H1 (cell line): ENCODE measurements around the gene LIPG. TPM values are rescaled to one million over a fixed set of nuclear protein-coding genes. Genes with fewer than 3 reads are reported as not detected.

Source experiments
- MAFK ChIP-seq: IDR thresholded peaks from 2 replicates; pipeline ENCODE4 v1.6.1; 2012; ENCODE audit warnings: low read depth, mild to moderate bottlenecking, improper control_type of control experiment, low read length
- RNF2 ChIP-seq: fragments of 200-900, 300-1000 bp; sonication (generic); IDR thresholded peaks from 2 replicates; pipeline ENCODE4 v1.7.1; 2016; ENCODE audit warnings: borderline replicate concordance, low read depth, mild to moderate bottlenecking, antibody characterized with exemption, low read length; ENCODE audit not compliant: poor library complexity, severe bottlenecking; ENCODE audit errors: missing control alignments
- SRF ChIP-seq: IDR thresholded peaks from 2 replicates; pipeline ENCODE4 v1.6.1; 2011; ENCODE audit warnings: mild to moderate bottlenecking, low read depth, low read length, moderate library complexity
- SUZ12 ChIP-seq: fragments of 200-600 bp; sonication (generic); IDR thresholded peaks from 2 replicates; pipeline ENCODE4 v1.6.1; 2012; ENCODE audit warnings: mild to moderate bottlenecking, inconsistent platforms, low read length, moderate library complexity, mixed read lengths
- polyA plus RNA-seq, 7 experiments: library from polyadenylated mRNA; depleted of rRNA in 3 of 7; stranded (reverse) in 5 of 7; unstranded in 2 of 7; fragments of >200 nt in 5 of 7; fragments of 200-250 nt in 2 of 7; gene quantifications; 1 replicate in 5 of 7; 2 replicates in 1 of 7; 4 replicates in 1 of 7; pipeline versions ENCODE4 v1.2.1 to v1.2.3, GENCODE V29; 2011 to 2013; ENCODE audit warnings: missing spikeins in 2 of 7, mixed read lengths in 2 of 7
- total RNA-seq: library from RNA; stranded (reverse); fragmentation: NEBNext Ultra II Directional; extraction: Animal tissue kit (Norgen Biotek cat#: 25700); gene quantifications from 2 replicates; pipeline ENCODE4 v1.2.1, GENCODE V29; 2021
- TF ChIP-seq, protein P1 (sequence below): IDR thresholded peaks from 2 replicates; pipeline ENCODE4 v1.6.1; 2012; ENCODE audit warnings: low read length, inconsistent platforms

LIPG gene
- total and polyA plus RNA-seq, 2 of the 8 experiments (the other 6 are each of a cell fraction or from before 2014, with no cell fraction given): 9.2 to 9.8 TPM

DNA sequence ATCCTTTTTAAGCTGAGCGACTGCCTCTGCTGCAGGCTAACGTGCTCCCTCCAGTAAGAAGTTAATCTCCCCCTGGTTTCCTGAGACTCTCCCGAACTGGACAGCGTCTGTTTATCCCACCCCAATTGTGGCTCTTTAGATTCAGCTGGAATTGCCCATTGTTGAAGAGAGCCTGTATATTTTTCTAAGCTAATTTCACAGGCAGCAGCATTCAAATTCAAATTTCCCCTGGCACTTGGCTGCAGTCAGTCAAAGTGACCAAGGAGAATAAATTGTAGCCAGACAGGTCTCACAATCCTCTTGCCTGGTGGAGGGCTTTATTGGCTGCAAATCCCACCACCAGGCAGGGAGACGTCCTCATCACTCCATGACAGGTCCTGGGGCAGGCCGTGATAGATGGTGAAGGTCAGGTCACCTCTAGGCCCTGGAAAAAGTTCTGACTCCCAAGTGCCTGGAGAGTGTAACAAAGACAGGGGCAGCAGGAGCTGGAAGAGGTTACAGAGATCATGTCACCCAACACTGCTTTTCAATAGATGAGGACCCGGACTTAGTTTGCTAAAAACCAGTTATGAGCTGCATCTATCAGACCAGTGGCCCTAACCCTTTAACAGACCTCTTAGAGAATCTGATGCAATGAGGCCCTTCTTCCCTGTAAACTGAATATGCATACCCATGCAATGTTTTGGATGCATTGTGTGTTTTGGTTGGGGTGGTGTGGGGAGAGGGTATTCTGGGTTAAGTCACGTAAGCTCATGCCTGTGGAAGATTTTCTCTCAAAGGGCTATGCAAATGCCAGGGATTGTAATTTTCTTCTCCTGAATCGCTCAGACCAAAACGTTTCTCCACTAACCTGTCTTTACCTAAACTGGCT, 42.5 kb upstream of the LIPG start (continued):
- TF ChIP-seq, protein P1, sequence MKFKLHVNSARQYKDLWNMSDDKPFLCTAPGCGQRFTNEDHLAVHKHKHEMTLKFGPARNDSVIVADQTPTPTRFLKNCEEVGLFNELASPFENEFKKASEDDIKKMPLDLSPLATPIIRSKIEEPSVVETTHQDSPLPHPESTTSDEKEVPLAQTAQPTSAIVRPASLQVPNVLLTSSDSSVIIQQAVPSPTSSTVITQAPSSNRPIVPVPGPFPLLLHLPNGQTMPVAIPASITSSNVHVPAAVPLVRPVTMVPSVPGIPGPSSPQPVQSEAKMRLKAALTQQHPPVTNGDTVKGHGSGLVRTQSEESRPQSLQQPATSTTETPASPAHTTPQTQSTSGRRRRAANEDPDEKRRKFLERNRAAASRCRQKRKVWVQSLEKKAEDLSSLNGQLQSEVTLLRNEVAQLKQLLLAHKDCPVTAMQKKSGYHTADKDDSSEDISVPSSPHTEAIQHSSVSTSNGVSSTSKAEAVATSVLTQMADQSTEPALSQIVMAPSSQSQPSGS: no peak
- TF ChIP-seq SRF: no peak
- TF ChIP-seq SUZ12: no peak
- TF ChIP-seq RNF2: no peak
- TF ChIP-seq MAFK: no peak
